Right lobe of liver (tissue), 4 donors: ENCODE data around the gene FLII.

Source experiments
- POLR2A ChIP-seq: fragments of 450-650 bp; IDR thresholded peaks from one replicate; pipeline ENCODE4 v1.6.1; 2017; ENCODE audit warnings: antibody characterized with exemption, mild to moderate bottlenecking
- TF ChIP-seq, protein P1 (sequence below), 4 donors: fragments of 200-600 bp in 3 of 4; fragments of 450-650 bp in 1 of 4; IDR thresholded peaks; one replicate each; pipeline versions ENCODE4 v1.5.1 to v1.8.0; 2016 to 2022; ENCODE audit warnings: antibody characterized with exemption in 4 of 4, mild to moderate bottlenecking in 2 of 4
- donor health status: DM: no; HTN: no; CAD: no.
- donor health status: DM: no; HTN: no; CAD: no.
- donor health status: DM: no; HTN: yes; CAD: no.

GRCh38 chr17:18256351-18256750 lies 2.2 kb downstream of the FLII start:
- TF ChIP-seq, protein P1, sequence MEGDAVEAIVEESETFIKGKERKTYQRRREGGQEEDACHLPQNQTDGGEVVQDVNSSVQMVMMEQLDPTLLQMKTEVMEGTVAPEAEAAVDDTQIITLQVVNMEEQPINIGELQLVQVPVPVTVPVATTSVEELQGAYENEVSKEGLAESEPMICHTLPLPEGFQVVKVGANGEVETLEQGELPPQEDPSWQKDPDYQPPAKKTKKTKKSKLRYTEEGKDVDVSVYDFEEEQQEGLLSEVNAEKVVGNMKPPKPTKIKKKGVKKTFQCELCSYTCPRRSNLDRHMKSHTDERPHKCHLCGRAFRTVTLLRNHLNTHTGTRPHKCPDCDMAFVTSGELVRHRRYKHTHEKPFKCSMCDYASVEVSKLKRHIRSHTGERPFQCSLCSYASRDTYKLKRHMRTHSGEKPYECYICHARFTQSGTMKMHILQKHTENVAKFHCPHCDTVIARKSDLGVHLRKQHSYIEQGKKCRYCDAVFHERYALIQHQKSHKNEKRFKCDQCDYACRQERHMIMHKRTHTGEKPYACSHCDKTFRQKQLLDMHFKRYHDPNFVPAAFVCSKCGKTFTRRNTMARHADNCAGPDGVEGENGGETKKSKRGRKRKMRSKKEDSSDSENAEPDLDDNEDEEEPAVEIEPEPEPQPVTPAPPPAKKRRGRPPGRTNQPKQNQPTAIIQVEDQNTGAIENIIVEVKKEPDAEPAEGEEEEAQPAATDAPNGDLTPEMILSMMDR (IDR thresholded peaks at IDR 0.05) = no peak
- TF ChIP-seq POLR2A = no peak
